NCI-H345 treated with DMSO at 0.1 percent for 48 hours (cell line): Measurements from ENCODE around the gene SLC30A10.
"Not testable (repeated sequence)": the region's sequence is repeated elsewhere in the genome, so short reads cannot be mapped to it uniquely, and the experiment has no call there.

Experiments
- DNase-seq: peaks from one replicate; lab custom pipeline; 2025; ENCODE audit not compliant: unreplicated experiment; lab: John Stamatoyannopoulos, UW

Gene SLC30A10

GRCh38 chr1:219928791-219929118 is 398 bp upstream of the SLC30A10 start:
- DNase-seq, result no peak

- DNase-seq, result no peak
Measured at GRCh38 chr1:219927298-219927955, 930 bp downstream of the SLC30A10 start.

DNA sequence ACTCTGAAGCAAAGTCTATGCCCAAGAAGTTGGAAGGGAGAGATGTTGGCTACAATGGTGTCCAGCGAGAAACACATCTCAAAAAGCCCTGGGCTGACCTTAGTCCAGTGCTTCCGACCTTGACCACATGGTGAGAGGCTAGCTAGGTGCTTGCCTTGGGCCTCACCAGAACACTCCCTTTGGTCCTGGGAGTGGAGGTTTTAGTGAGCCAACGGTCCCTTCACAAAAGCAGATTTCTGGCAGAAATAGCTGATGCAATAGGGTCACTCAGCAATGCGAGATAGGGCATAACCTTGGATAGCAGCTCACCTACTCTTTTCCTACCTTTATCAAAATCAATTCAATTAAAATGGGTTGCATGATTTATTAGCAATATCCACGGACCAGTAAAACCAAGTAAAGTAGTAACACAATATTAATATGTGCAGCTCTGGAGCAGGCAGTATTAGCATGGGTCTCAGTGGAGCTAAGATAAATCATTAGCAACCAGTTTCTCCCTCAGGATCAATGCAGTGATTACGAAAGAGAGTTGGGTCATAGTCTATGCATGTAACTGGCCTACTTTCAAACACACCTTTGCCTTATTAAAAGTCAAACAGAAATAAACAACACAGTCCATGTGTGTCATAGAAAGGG is 1.9 kb downstream of the SLC30A10 start:
- DNase-seq, result no peak

- DNase-seq, result no peak
Measured at GRCh38 chr1:219924342-219924741, 4.0 kb downstream of the SLC30A10 start.

DNA sequence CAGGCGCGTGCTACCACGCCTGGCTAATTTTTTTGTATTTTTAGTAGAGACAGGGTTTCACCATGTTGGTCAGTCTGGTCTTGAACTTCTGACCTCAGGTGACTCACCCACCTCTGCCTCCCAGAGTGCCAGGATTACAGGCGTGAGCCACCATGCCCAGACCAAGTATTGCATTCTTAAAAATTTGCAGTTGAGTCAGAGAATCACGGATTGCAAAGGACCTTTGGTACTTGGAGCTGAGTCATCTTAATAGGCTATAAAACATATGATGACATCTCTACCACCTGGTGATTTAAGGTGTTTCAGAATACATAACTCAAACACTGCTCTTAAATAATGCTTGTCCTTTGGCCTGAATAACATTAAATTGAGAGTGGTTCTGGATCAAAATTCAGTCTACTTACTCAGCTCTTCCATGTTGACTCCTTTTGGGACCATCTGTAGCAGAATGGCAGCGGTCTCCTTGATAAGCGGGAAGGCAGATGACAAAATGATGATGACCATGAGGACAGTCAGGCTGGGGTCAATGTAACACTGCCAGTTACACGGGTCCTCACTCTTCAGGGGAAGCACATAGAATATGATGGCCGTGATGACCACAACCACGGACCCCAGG is 10.4 kb downstream of the SLC30A10 start:
- no peak for DNase-seq

- DNase-seq, result no peak
Measured at GRCh38 chr1:219917281-219917680, 11.1 kb downstream of the SLC30A10 start.

GRCh38 chr1:219916257-219916656 is 12.1 kb downstream of the SLC30A10 start:
- DNase-seq, result no peak

DNA sequence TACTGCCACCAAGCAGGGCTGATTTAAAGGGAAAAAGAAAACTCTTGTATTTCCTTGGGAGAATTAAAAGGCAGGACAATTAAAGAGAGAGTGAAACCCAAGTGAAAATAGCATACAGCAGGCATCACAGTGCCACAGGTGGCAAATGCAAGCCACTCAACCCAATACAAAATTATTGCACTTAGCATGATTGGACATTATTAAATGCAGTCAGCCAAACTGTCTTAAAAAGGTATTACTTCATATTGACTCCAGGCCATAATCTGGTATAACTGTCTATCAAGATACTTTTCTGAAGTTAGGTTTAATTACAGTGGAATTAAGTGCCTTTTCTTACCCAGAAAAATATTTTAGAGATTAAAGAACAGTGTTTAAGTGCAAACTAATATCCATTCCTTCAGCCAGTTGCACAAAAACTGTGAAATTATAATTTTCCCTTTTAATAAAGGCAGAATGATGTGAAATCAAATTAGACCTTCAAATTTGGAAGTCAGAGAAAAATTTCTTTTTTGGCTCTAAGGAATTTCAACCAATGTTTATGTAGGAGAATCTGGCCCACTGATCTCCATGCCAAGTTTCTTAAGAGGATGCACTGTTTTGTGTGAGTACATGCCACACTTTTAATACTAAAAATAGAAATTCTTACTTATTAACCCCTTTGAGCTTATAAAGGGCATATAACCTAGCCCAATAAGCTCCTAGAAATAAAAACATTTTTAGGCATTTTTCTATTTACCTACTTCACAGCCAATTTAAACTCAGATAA is 15.2 kb downstream of the SLC30A10 start:
- DNase-seq, result no peak

GRCh38 chr1:219910716-219911115 is 17.6 kb downstream of the SLC30A10 start:
- DNase-seq, result no peak

DNA sequence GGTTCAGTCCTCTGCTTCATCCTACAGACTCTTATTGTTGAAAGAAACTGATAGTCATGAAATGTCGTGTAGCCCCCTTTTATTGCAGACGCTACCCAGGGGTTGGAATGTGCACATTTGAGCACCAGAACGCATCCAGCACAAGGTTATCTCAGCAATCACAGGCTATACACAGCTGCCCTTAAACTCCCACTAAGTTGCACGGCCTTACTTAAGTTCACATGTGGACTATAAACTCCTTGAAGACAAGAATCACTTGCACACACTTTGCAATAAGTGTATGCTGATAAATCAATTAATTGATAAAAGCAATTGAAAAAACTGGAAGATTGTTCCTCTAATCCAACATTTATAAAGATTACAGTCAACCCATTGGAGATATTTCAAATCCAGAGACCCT is 18.9 kb downstream of the SLC30A10 start:
- no peak for DNase-seq

- no peak for DNase-seq
Measured at GRCh38 chr1:219908170-219908569, 20.2 kb downstream of the SLC30A10 start.

GRCh38 chr1:219907772-219908070 is 20.6 kb downstream of the SLC30A10 start:
- no peak for DNase-seq

- DNase-seq, result no peak
Measured at GRCh38 chr1:219906924-219907771, 21.2 kb downstream of the SLC30A10 start.

GRCh38 chr1:219906565-219906923 is 21.8 kb downstream of the SLC30A10 start:
- not testable (repeated sequence) for DNase-seq

DNA sequence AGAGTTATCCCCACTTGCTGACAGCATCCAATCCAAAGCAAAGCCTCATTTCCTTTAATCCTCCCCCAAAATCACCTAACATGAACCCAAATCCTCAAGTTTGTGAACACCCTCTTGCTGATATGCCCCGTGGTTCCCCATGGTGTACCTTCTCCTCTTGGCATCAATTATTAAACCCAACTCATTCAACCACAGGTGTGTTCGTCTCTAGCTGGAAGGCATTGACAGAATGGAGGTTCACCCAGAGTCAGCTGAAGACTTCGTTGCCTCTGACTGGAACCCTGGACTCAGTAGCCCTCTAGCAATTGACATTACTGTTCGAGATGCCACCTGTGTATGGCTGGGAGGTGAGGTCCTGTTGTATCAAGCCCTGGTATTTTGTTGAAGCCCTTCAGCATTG is 22.8 kb downstream of the SLC30A10 start:
- no peak for DNase-seq

DNA sequence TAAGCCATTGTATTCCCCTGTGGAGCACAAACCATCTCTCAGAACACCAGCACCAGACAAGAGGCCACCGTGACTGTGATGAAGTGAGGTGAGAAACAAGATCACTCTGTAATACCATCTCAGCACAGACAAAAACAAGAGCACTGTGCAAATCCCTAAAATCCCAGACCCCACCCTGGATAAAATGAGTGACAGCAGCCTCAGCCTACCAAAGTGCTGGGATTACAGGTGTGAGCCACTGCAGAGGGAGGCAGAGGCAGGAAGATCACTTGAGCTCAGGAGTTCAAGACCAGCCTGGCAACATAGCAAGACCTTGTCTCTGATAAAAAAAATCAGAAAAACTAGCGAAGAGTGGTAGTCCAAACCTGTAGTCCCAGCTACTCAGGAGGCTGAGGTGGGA is 23.4 kb downstream of the SLC30A10 start:
- DNase-seq, result no peak

GRCh38 chr1:219903353-219903871 is 24.9 kb downstream of the SLC30A10 start:
- no peak for DNase-seq

DNA sequence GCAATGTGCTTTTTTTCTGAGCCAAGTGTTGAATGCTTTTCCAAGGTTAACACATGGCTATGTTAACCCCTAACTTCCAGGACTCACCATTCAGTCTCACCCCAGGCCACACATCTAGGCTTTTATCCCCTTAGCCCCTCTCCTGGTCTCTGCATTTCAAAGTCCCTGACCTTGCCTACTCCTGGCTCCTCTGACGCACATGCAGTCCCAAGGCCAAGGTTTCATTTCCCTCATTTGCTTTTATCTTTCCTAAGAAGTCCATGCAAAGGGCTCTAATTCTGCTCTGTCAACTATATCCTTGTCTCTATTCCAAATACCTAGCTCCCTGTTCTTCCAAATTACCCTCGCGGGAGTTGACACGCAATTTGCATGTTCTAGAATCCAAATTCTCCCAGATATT is 25.4 kb downstream of the SLC30A10 start:
- no peak for DNase-seq

- no peak for DNase-seq
Measured at GRCh38 chr1:219900882-219901281, 27.5 kb downstream of the SLC30A10 start.

- DNase-seq, result no peak
Measured at GRCh38 chr1:219900201-219900600, 28.2 kb downstream of the SLC30A10 start.

- DNase-seq, result no peak
Measured at GRCh38 chr1:219898375-219898774, 30.0 kb downstream of the SLC30A10 start.
